Endothelial cell of umbilical vein (primary cell): ENCODE data around the gene ACSF3.

Source experiments
- EZH2 ChIP-seq: IDR thresholded peaks from 2 replicates; pipeline ENCODE4 v1.6.1; 2012; ENCODE audit warnings: borderline replicate concordance, low read depth, mild to moderate bottlenecking, moderate library complexity, low read length, inconsistent platforms; ENCODE audit not compliant: severe bottlenecking
- FOS ChIP-seq: IDR thresholded peaks from 2 replicates; pipeline ENCODE4 v1.6.1; 2011; ENCODE audit warnings: mild to moderate bottlenecking, low read length, moderate library complexity, borderline replicate concordance; ENCODE audit not compliant: insufficient read depth
- GATA2 ChIP-seq: IDR thresholded peaks from 2 replicates; pipeline ENCODE4 v1.7.0; 2011; ENCODE audit warnings: low read depth, mild to moderate bottlenecking, moderate library complexity, mixed read lengths, low read length; ENCODE audit not compliant: insufficient read length, insufficient read depth
- JUN ChIP-seq: IDR thresholded peaks from 2 replicates; pipeline ENCODE4 v1.6.1; 2011; ENCODE audit warnings: borderline replicate concordance, low read depth; ENCODE audit not compliant: insufficient read length, insufficient read depth
- POLR2A ChIP-seq: IDR thresholded peaks from 2 replicates; pipeline ENCODE4 v1.6.1; 2012; ENCODE audit warnings: low read depth, mild to moderate bottlenecking, control low read depth, low read length
- POLR2AphosphoS5 ChIP-seq: IDR thresholded peaks from 2 replicates; pipeline ENCODE4 v1.6.1; 2012; ENCODE audit warnings: low read depth, mild to moderate bottlenecking, control low read depth, low read length, moderate library complexity; ENCODE audit not compliant: insufficient read depth
- TF ChIP-seq, protein P1 (sequence below), 2 donors: IDR thresholded peaks; 1 replicate in 1 of 2; 2 replicates in 1 of 2; pipeline ENCODE4 v1.5.1; 2011; ENCODE audit warnings: low read length in 2 of 2, mild to moderate bottlenecking in 2 of 2, moderate library complexity in 2 of 2, control low read depth in 1 of 2, inconsistent platforms in 1 of 2, low read depth in 1 of 2; ENCODE audit not compliant: insufficient read depth in 1 of 2; ENCODE audit errors: extremely low read depth in 1 of 2
- TF ChIP-seq, protein P2 (sequence below): IDR thresholded peaks from 2 replicates; pipeline ENCODE4 v1.6.1; 2011; ENCODE audit not compliant: insufficient read depth, insufficient read length

DNA sequence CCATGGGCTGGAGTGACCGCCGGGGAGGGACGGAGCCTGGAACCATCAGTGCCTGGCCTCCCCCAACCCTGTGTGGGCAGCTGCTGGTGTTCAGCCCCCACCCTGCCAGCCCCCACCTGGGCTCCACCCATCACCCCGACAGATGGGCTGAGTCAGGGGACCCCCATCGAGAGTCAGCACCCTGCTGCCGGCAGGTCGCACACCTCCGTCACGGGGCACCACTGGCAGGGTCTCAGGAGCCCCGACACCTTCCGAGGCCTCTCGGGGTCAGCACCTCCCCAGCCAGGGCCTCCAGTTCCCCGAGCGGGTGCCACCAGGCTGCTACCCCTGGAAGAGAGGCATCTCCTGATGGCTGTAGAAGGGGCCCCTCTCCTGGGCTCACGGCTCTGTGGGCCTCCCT, 38.3 kb upstream of the ACSF3 start:
- TF ChIP-seq, protein P1, sequence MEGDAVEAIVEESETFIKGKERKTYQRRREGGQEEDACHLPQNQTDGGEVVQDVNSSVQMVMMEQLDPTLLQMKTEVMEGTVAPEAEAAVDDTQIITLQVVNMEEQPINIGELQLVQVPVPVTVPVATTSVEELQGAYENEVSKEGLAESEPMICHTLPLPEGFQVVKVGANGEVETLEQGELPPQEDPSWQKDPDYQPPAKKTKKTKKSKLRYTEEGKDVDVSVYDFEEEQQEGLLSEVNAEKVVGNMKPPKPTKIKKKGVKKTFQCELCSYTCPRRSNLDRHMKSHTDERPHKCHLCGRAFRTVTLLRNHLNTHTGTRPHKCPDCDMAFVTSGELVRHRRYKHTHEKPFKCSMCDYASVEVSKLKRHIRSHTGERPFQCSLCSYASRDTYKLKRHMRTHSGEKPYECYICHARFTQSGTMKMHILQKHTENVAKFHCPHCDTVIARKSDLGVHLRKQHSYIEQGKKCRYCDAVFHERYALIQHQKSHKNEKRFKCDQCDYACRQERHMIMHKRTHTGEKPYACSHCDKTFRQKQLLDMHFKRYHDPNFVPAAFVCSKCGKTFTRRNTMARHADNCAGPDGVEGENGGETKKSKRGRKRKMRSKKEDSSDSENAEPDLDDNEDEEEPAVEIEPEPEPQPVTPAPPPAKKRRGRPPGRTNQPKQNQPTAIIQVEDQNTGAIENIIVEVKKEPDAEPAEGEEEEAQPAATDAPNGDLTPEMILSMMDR (IDR thresholded peaks at IDR 0.05; ENCODE audit: extremely low read depth in 1 of 2, insufficient read depth in 1 of 2, low read depth in 1 of 2, low read length in 2 of 2), result no peak
- TF ChIP-seq, protein P2, sequence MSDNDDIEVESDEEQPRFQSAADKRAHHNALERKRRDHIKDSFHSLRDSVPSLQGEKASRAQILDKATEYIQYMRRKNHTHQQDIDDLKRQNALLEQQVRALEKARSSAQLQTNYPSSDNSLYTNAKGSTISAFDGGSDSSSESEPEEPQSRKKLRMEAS, result no peak
- TF ChIP-seq EZH2 (no peak), POLR2A (no peak), FOS (no peak), GATA2 (no peak), POLR2AphosphoS5 (no peak), JUN (no peak)
